Fibroblast of gingiva (primary cell): ENCODE measurements around the gene HS6ST2.
"Not testable (repeated sequence)": the region's sequence is repeated elsewhere in the genome, so short reads cannot be mapped to it uniquely, and the experiment has no call there.

Source experiments
- DNase-seq: peaks from one replicate; pipeline ENCODE4 v3.0.0-alpha.2; 2011; ENCODE audit warnings: low read depth

Gene HS6ST2

GRCh38 chrX:132940727-132941327 lies 17.6 kb downstream of the HS6ST2 start:
- no peak for DNase-seq

- DNase-seq, result no peak
These were observed 25.3 kb downstream of the HS6ST2 start for GRCh38 chrX:132933170-132933569.

DNA sequence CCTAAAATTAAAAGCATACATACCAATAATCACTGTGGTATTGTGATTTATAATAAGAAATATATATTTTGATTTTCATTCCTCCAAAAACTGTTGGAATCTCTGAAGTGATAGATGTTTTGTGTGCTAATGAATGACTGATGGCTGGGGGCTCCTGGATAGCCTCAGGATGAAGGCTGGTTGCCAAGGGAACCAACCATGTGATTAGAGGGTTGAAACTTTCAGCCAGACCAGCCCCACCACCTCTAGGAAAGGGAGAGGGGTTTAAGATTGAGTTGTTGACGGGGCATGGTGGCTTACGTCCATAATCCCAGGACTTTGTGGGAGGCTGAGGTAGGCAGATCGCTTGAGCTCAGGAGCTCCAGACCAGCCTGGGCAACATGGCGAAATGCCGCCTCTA lies 34.0 kb downstream of the HS6ST2 start:
- no peak for DNase-seq

DNA sequence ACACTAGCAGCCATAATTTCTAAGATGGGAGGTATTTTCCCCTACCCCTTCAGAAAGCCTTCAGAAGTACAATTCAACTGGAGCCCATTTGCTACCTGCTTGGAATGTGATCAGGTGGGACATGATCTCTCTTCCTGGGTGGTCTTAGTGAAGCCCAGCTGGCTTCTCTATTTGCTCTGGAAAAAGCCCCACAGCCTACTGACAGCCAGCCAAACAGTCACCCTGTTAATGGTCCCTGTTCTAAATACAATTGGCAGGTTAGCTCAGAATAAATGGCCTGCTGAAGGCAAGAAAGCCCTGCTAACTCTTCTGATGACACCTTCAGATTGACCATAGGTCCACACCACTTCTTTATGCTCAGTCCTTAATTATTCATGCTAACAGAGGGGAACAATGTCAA lies 39.9 kb downstream of the HS6ST2 start:
- DNase-seq, result no peak

DNA sequence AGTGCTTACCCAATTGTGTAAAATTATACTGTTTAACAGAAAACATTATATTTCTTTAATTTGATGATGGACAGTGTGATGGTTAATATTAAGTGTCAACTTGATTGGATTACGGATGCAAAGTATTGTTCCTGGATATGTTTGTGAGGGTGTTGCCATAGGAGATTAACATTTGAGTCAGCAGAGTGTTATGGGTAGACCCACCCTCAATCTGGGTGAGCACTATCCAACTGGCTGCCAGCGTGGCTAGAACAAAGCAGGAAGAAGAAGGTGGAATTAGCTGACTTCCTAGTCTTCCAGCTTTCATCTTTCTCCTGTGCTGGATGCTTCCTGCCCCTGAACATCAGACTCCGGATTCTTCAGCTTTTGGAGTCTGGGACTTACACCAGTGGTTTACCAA lies 42.1 kb downstream of the HS6ST2 start:
- no peak for DNase-seq

DNA sequence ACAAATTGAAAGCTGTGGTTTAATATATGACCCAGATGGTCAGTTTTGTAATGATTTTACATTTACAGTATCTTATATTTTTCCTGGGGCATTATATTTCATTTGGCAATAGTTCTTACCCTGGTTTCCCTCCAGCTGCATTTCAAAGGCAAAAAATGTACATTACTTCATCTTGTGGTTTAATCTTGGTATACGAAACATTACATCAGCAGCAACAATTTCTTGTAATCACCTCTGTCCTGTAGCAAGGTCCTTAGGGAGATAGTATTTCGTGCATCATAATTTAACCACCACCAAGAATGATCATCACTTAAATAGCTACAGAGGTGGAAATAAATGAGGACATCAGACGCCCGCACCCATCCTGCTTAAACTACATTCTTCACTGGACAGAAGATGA lies 48.8 kb downstream of the HS6ST2 start:
- DNase-seq, result peak; percentile 21

GRCh38 chrX:132908891-132909290 lies 49.5 kb downstream of the HS6ST2 start:
- no peak for DNase-seq

DNA sequence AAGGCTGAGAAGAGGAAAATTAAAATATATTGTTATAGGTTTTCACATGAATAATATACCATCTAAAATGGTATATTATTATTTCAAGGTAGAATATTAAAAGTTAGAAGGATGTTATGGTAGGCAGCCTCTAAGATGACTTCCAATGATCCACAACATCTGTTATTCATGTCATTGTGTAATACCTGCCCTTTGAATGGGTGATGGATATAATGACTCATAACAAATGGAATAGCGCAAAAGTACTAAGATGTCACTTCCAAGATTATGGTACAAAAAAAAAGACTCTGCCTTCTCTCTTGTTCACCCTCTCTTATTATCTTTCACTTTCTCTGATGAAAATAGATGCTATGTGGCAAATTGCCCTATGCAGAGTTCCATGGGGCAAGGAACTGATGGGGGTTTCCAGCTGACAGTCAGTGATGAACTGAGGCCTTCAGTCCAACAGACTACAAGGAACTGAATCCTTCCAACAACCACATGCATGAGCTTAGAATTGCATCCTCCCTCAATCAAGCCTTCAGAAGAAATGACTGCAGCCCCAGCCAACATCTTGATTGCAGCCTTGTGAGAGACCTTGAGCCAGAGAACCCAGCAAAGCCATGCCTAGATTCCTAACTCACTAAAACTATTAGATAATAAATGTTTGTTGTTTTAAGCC lies 57.7 kb downstream of the HS6ST2 start:
- DNase-seq, result no peak

DNA sequence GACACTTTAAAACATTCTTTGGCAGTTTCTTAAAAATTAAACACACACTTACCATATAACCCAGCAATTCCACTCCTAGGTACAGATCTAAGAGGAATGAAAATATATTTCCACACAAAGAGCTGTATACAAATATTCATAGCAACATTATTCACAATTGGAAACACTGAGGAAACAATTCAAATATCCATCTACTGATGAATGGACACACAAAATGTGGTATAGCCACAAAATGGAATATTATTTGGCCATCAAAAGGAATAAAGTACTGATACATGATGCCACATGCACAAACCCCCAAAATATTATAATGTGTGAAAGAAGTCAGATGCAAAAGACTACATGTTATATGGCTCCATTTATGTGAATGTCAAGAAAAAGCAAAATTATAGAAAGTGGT lies 70.9 kb downstream of the HS6ST2 start:
- no peak for DNase-seq

DNA sequence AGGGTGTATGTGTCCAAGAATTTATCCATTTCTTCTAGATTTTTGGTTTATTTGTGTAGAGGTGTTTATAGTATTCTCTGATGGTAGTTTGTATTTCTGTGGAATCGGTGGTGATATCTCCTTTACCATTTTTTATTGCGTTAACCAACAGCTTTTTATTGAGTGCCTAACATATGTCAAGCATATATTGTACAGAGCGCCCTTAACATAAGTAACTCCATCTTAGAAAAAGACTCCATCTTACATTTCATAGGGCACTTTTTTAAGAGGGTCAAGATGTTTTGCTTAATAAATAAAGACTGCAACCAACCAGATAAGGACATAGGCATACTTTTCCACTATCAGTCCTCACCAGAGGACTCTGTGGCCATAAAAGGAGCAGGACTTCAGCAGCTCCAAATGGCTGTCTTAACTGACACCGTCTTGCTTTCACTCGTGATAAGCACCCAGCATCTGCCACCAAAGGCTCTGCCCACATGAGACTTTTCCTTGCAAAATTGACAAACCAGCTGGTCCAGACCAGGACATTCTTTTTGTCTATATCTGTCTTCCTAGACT lies 75.0 kb downstream of the HS6ST2 start:
- DNase-seq, result no peak

DNA sequence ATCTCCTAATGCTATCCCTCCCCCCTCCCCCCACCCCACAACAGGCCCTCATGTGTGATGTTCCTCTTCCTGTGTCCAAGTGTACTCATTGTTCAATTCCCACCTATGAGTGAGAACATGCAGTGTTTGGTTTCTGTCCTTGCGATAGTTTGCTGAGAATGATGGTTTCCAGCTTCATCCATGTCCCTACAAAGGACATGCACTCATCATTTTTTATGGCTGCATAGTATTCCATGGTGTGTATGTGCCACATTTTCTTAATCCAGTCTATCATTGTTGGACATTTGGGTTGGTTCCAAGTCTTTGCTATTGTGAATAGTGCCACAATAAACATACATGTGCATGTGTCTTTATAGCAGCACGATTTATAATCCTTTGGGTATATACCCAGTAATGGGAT lies 77.7 kb downstream of the HS6ST2 start:
- DNase-seq, result not testable (repeated sequence)

DNA sequence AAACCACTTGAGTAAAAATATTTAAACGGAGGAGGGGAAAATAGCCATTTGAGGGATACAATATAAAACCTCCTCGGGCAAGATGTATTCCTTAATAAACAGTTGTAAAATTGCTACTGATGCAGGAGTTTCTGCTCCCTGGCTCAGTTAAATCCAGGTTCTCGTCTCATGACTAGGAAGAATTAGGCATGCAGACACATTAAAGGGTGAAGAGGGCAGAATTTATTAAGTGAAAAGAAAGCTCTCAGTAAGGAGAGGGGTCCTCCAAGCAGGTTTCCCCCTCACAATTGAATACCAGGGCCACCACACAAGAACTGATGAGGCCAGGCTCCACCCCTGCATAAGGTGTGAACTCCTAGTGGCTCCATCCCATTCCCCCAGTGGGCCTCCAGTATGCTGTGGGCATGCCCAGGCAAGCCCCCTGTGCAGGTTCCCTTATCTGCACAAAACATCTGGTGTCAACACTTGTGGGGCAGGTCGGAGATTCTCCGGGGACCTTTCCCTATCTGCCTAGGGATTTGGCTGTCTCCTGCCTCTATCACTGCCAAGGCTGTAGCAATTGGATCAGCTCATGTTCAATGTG lies 80.4 kb downstream of the HS6ST2 start:
- no peak for DNase-seq

GRCh38 chrX:132876523-132877338 lies 81.7 kb downstream of the HS6ST2 start:
- no peak for DNase-seq

- DNase-seq, result no peak
These were observed 82.5 kb downstream of the HS6ST2 start for GRCh38 chrX:132875650-132876522.

GRCh38 chrX:132862562-132862961 lies 95.9 kb downstream of the HS6ST2 start:
- no peak for DNase-seq

DNA sequence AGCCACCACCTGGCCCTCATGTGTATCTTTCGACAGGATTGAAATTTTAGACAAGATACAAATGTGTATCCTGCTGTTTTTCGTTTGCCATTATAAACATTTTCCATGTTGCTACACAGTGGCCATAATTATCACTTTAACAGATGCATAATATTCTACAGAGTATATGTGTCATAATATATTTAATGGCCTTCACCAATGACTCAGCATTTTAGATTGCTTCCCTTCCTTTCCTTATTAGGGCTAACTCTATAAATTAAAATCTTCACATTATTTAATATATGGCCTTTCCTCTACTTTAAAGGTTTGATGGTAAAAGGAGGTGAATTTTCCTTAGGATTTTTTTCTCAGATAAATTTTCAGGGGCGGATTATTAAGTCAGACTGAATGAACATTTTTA lies 97.4 kb downstream of the HS6ST2 start:
- DNase-seq, result no peak

GRCh38 chrX:132860200-132860599 lies 98.2 kb downstream of the HS6ST2 start:
- no peak for DNase-seq

DNA sequence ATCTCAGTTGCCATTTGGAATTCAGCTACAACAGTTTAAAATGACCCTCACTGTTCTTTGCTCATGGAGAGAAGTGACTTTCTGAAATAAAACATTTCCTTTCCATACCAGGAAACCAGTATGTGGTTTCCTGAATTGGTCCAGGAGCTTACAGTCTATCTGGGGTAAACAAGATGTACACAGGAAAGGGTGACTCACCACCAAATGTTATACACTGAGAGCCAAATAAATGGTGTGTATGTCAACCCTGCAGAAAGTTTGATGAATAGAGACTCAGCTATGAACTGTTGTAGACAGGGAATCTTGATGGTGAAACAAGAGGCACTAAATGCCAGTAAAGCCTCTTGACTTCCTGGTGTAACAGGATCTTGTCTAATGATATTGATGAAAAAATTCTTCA lies 100.4 kb downstream of the HS6ST2 start:
- no peak for DNase-seq

- no peak for DNase-seq
These were observed 102.6 kb downstream of the HS6ST2 start for GRCh38 chrX:132855780-132856341.

- DNase-seq, result no peak
These were observed 105.4 kb downstream of the HS6ST2 start for GRCh38 chrX:132853040-132853439.

- DNase-seq, result no peak
These were observed 110.0 kb downstream of the HS6ST2 start for GRCh38 chrX:132848296-132848970.
